Calu3 (cell line): Measurements from ENCODE around the gene PACS2. TPM values are rescaled to one million over a fixed set of nuclear protein-coding genes. Genes with fewer than 3 reads are reported as not detected.

Experiments used
- BruUV-seq: library from RNA; stranded (reverse); fragments of 400-500 nt; replicated peaks from 2 replicates; lab custom pipeline; 2021; lab: Mats Ljungman, UMichigan
- CTCF ChIA-PET: fragments of 300-600 bp; sonication (Branson Sonifier 250); formaldehyde crosslinking; loops from one replicate; lab custom pipeline; 2022; ENCODE audit warnings: antibody characterized with exemption; lab: Charles Lee
- DNase-seq: peaks from one replicate; pipeline ENCODE4 v3.0.0; 2022
- H3K27ac Mint-ChIP-seq: one replicate; pipeline ENCODE4 v1.8.0; 2022; ENCODE audit warnings: mixed read lengths; ENCODE audit not compliant: unreplicated experiment
- H3K27me3 Mint-ChIP-seq: one replicate; pipeline ENCODE4 v1.8.0; 2022; ENCODE audit warnings: mixed read lengths; ENCODE audit not compliant: unreplicated experiment
- H3K36me3 Mint-ChIP-seq: one replicate; pipeline ENCODE4 v1.8.0; 2022; ENCODE audit warnings: mild to moderate bottlenecking, moderate library complexity, mixed read lengths; ENCODE audit not compliant: insufficient read depth, unreplicated experiment
- H3K4me1 Mint-ChIP-seq: one replicate; pipeline ENCODE4 v1.8.0; 2022; ENCODE audit warnings: mild to moderate bottlenecking, low read depth, mixed read lengths; ENCODE audit not compliant: unreplicated experiment
- H3K4me3 Mint-ChIP-seq: one replicate; pipeline ENCODE4 v1.8.0; 2022; ENCODE audit warnings: mild to moderate bottlenecking, low read depth, moderate library complexity, mixed read lengths; ENCODE audit not compliant: unreplicated experiment
- H3K9me3 Mint-ChIP-seq: one replicate; pipeline ENCODE4 v1.8.0; 2022; ENCODE audit warnings: low read depth, mixed read lengths; ENCODE audit not compliant: unreplicated experiment
- CTCF ChIP-seq: fragments of 200-600 bp; IDR thresholded peaks from one replicate; pipeline ENCODE4 v1.8.0; 2022; ENCODE audit warnings: antibody characterized with exemption; ENCODE audit not compliant: unreplicated experiment
- intact Hi-C: fragments of 100-400 bp; cut with micrococcal nuclease; formaldehyde crosslinking; loops from one replicate; pipeline ENCODE4 v1.10.0; 2022; ENCODE audit not compliant: unreplicated experiment
- total RNA-seq: library from RNA; stranded (reverse); gene quantifications from 2 replicates; pipeline ENCODE4 v1.2.3, GENCODE V29; 2022

Gene PACS2
- total RNA-seq, 1 experiment from 2014 or later: 77.3 TPM

GRCh38 chr14:105316968-105317510, 2.5 kb downstream of the PACS2 start:
- CTCF ChIA-PET: no interaction called here

GRCh38 chr14:105317546-105317945, 3.0 kb downstream of the PACS2 start:
- no TSS peak for BruUV-seq

More at GRCh38 chr14:105316968-105317510, 2.5 kb downstream of the PACS2 start:
- Mint-ChIP-seq H3K27me3 (no peaks in the 10 kb centered on the region), H3K27ac (no peak overlapping the region), H3K4me3 (peak overlapping the region; percentile 94), H3K4me1 (peaks cover 15% of the 10 kb centered on the region), H3K36me3 (peaks cover 21% of the 10 kb centered on the region), H3K9me3 (no peaks in the 10 kb centered on the region)
- TF ChIP-seq CTCF: no peak
- intact Hi-C loops: no loop called here
- no TSS peak for BruUV-seq
- no peak for DNase-seq

GRCh38 chr14:105322791-105323556, 8.4 kb downstream of the PACS2 start:
- CTCF ChIA-PET: no interaction called here
- DNase-seq: no peak
- Mint-ChIP-seq H3K36me3 (peaks cover 4% of the 10 kb centered on the region), H3K9me3 (no peaks in the 10 kb centered on the region), H3K27ac (no peak overlapping the region), H3K4me3 (no peak overlapping the region), H3K27me3 (no peaks in the 10 kb centered on the region), H3K4me1 (peaks cover 9% of the 10 kb centered on the region)
- intact Hi-C loops: no loop called here
- TF ChIP-seq CTCF: no peak
- no TSS peak for BruUV-seq

More at GRCh38 chr14:105317546-105317945, 3.0 kb downstream of the PACS2 start:
- DNase-seq: no peak
- CTCF ChIA-PET: no interaction called here
- Mint-ChIP-seq H3K27me3 (no peaks in the 10 kb centered on the region), H3K27ac (no peak overlapping the region), H3K36me3 (peaks cover 21% of the 10 kb centered on the region), H3K9me3 (no peaks in the 10 kb centered on the region), H3K4me1 (peaks cover 17% of the 10 kb centered on the region), H3K4me3 (no peak overlapping the region)
- no peak for TF ChIP-seq CTCF
- intact Hi-C loops: no loop called here

- BruUV-seq: no TSS peak
- no peak for TF ChIP-seq CTCF
Measured at GRCh38 chr14:105323663-105324062, 9.1 kb downstream of the PACS2 start.

More at GRCh38 chr14:105323663-105324062, 9.1 kb downstream of the PACS2 start:
- intact Hi-C loops: no loop called here
- H3K4me3 Mint-ChIP-seq: no peak overlapping the region
- no peaks in the 10 kb centered on the region for H3K27me3 Mint-ChIP-seq
- H3K27ac Mint-ChIP-seq: no peak overlapping the region
- CTCF ChIA-PET: no interaction called here
- no peaks in the 10 kb centered on the region for H3K9me3 Mint-ChIP-seq
- peaks cover 9% of the 10 kb centered on the region for H3K4me1 Mint-ChIP-seq
- DNase-seq: no peak
- peaks cover 4% of the 10 kb centered on the region for H3K36me3 Mint-ChIP-seq
